AG10803 (cell line): Measurements from ENCODE around the gene THTPA.

ENCODE experiments used
- DNase-seq: peaks from one replicate; pipeline ENCODE4 v3.0.0; 2010; ENCODE audit warnings: low read depth
- H3K4me3 ChIP-seq: 2 replicates; pipeline ENCODE4 v1.5.1; 2011; ENCODE audit warnings: mild to moderate bottlenecking, low read length, control low read depth
- TF ChIP-seq, protein P1 (sequence below): conservative IDR thresholded peaks from 2 replicates; pipeline ENCODE4 v1.5.1; 2011; ENCODE audit warnings: mild to moderate bottlenecking, low read length, control low read depth, inconsistent platforms

Gene THTPA

GRCh38 chr14:23565626-23566025 is 9.6 kb downstream of the THTPA start:
- TF ChIP-seq, protein P1, sequence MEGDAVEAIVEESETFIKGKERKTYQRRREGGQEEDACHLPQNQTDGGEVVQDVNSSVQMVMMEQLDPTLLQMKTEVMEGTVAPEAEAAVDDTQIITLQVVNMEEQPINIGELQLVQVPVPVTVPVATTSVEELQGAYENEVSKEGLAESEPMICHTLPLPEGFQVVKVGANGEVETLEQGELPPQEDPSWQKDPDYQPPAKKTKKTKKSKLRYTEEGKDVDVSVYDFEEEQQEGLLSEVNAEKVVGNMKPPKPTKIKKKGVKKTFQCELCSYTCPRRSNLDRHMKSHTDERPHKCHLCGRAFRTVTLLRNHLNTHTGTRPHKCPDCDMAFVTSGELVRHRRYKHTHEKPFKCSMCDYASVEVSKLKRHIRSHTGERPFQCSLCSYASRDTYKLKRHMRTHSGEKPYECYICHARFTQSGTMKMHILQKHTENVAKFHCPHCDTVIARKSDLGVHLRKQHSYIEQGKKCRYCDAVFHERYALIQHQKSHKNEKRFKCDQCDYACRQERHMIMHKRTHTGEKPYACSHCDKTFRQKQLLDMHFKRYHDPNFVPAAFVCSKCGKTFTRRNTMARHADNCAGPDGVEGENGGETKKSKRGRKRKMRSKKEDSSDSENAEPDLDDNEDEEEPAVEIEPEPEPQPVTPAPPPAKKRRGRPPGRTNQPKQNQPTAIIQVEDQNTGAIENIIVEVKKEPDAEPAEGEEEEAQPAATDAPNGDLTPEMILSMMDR = no peak
- H3K4me3 ChIP-seq = no peak overlapping the region
- no peak for DNase-seq

- TF ChIP-seq, protein P1 = no peak
- no peak for DNase-seq
- H3K4me3 ChIP-seq = no peak overlapping the region
Observed at GRCh38 chr14:23566112-23566777, 10.2 kb downstream of the THTPA start.

- peak; percentile 20 for DNase-seq
- TF ChIP-seq, protein P1 = peak; percentile 32; the same call in 1 of the 2 replicates
- H3K4me3 ChIP-seq = peak overlapping the region; percentile 68
Observed at GRCh38 chr14:23566778-23567185, 10.7 kb downstream of the THTPA start.

DNA sequence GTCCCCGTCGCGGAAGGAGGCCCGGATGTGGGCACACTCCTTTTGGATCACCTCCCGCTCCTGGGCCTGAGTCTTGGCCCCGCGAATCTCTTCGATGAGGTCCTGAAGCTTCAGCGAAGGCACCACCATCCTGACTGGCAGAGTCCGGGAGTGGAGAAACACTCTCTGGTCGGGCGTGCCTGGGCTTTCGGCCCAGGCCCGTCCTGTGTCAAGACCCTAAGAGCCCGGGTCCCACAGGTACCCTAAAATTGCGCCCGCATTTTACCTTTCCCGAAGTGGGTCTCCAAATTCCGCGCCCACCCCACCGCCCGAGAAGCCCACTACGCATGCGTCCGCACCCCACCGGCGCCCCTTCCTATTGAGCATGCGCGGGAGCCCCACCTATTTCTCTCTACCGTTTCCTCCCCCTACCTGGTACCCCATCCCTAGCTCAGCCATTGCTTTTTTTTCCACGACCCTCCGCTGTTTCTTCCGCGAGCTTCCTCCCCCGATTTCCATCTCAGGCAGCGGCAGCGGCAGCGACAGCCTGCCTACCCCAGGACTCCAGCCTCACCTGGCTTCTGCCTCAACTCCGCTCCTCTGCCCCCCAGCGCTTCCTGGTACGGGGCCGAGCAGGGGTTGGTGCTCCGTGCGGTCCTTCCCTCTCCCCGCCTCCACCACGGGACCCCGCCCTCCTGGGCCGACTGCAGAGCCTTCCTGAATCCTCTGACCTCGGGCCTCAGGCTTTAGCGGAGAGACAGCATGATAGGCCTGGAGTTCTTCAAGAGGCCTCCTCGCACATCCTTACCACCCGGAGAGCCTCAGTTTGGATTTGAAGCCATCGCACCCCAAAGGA is 11.3 kb downstream of the THTPA start, which contains the start of gene AP1G2:
Gene AP1G2 (minus strand): TSS at position 606 of the 835 bp plus-strand sequence. CDS start 477 bp downstream, at position 129.
- peak within 1 kb of the TSS; percentile 68 for H3K4me3 ChIP-seq
- DNase-seq = peak; percentile 47
- TF ChIP-seq, protein P1 = no peak

- no peak for DNase-seq
- TF ChIP-seq, protein P1 = no peak
- peak overlapping the region; percentile 68 for H3K4me3 ChIP-seq
Observed at GRCh38 chr14:23568021-23568599, 12.0 kb downstream of the THTPA start.

DNA sequence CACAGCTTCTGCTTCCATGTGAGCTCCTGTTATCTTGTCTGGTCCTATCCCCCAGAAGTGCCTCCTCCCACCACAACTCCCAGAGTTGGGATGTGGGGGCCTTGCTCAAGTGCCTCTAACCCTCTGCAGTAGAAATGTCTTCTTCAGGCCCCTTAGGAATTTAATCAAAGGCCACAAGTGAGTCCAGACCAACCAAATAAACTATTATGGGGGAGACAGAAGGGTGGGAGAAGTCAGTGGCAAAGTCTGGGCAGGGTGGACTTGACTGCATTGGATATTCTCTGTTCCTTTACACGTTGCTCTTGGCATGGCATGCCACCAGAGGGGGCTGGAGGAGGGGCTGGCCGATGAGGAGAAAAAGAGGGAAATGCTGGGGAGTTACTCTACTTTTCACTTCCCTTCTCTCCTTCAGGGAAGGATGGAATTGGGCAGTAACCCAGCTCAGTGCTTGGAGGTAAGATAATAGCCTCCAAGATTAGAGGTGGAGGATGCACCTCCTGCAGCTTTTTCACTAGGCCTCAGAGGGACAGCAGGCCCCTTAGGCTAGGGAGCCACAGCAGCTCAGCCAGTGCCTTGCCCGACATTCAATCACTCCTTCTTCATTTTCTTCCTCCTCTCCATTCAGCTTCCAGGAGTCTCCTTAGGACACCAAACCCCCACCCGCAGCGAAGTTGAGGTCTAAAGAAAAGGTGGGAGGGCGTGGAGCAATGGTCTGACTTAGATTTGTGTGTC is 12.7 kb downstream of the THTPA start:
- TF ChIP-seq, protein P1 = no peak
- H3K4me3 ChIP-seq = no peak overlapping the region
- DNase-seq = no peak
